GM19463 (cell line): ENCODE measurements around the gene LYRM2.

ENCODE experiments used
- ATAC-seq: cut with Tn5 transposase; IDR thresholded peaks from one replicate; pipeline ENCODE4 v1.9.1; 2021; ENCODE audit warnings: mild to moderate bottlenecking, moderate library complexity; ENCODE audit not compliant: unreplicated experiment

Gene LYRM2

GRCh38 chr6:89638320-89639195 is at the start of gene LYRM2:
LYRM2 (minus strand) TSS chr6:89638747; CDS start chr6:89638716, 31 bp downstream.
- peak; percentile 99 for ATAC-seq

DNA sequence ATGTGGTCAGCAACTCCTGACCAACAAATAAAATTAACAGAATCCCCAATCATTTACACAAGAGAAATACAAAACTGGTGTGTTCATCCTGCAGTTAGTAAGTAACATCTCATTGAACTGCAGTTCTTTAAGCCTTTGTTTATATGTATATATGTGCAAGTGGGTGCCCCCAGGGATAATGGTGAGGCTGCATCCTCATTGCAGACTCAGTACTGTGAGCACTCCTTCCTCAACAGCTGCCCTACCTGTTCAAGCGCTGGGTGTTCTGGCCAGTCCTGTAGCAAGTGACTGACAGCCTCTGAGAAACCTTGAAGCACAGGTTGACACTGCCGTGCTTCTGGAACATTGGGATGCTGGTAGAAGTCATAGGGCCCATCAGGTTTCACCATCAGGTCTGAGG is 49.8 kb upstream of the LYRM2 start:
- no peak for ATAC-seq

GRCh38 chr6:89685311-89685710 is 46.8 kb upstream of the LYRM2 start:
- no peak for ATAC-seq

DNA sequence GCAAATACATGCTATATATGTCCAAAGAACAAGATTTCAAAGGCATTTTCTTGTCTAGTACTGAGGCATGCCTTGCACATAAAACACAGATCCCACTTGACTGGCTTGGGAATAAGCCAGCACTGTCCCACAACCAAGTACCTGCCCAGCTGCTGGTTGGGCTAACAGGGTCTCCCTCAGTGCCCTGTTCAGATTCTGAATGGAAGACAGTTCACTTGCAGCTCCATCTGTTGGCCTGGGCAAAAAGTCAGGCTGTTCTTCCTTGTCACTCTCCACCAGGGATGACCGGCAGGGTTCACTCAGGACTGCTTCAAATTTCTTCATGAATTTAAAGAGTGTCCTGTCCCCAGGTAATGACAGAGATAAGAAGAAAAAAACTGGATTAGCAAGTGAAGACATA is 44.4 kb upstream of the LYRM2 start:
- ATAC-seq: no peak

GRCh38 chr6:89681983-89682564 is 43.5 kb upstream of the LYRM2 start:
- no peak for ATAC-seq

DNA sequence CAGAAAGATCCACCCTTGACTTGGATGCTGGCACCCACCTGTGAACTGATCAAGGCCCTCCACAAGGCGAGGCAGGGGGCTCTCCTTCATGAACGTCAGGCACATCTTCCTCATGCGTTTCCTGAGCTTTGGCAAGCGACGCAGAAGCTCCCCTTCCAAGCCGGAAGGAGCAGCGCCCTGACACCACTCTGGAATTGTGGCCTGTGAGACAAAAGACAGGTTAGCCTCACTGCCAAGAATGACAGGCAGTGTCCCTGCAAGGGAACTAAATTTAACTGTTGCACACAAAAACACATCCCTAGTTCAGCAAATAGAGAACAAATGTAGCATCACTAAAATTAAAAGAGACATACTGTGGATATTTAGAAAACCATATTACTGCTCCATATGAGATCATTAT is 42.0 kb upstream of the LYRM2 start:
- no peak for ATAC-seq

DNA sequence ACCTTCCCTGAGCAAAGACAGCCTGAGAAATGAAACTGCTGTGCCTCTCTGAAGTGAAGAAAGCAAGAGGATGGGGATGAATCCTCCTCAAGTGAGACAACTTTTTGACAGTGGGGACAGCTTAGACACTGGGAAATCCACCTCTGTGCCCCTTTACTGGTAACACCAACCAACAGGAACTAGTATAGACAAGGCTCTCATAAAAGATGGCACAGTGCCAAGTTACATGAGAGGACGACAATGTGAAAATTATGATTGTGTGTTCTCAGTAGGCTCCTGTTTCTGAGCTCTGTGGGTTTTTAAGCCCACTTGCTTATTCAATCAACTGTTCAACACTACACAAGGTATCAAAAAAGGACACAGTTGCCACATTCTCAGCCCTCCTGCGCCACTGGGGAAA is 41.6 kb upstream of the LYRM2 start:
- ATAC-seq: no peak

DNA sequence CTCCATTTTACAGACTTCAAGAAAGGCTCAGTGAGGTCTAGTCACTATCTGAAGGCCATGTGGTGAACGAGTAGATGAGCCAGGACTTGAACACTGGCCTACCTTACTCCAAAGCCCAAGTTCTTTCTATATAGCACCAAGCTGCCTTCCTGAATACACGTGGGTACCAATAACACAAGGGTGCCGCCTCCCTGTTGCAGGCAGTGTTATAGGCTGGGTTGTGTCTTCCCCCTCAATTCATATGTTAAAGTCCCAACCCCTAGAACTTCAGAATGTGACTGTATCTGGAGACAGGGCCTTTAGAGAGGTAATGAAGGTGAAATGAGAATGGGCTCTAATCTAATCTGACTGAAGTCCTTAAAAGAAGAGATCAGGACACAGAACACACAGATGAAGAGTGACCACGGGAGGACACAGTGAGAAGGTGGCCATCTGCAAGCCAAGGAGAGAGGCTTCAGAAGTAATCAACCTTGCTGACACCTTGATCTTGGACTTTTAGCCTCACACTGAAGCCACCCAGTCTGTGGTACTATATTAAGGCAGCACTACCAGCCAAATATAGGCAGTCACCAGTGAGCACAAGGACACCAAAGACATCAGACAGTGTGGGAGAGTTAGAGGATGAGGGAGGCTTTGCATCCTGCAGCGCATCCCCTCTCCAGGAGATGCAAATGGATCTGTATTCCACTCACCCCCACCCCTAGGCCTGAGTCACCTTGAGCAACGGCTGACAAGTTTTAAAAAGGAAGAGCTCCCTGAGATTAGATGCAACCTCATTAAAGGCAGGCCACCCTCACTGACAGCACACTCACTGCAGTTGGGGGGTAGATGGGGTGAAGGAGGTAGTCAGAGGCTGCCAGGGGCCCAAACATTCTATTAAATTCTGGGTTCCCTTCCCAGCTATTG is 40.9 kb upstream of the LYRM2 start:
- no peak for ATAC-seq

DNA sequence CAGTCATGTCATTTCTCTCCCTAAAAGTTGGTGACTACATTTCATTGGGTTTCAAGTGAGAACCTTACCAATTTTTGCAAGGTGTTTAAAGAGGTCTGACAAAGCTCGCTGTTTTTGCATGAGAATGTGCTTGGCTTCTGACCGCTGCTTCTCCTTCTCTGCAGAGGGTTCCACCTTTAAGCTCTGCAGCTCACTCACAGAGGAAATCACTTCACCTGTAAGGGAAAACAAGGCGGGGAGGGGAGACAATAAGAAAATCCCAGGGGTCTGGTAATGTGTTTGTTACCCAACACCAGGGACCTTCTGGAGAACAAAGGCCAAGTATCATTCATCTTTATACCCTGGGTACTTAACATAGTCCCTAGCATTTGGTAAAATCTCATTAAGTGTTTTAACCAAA is 40.0 kb upstream of the LYRM2 start:
- ATAC-seq: no peak

DNA sequence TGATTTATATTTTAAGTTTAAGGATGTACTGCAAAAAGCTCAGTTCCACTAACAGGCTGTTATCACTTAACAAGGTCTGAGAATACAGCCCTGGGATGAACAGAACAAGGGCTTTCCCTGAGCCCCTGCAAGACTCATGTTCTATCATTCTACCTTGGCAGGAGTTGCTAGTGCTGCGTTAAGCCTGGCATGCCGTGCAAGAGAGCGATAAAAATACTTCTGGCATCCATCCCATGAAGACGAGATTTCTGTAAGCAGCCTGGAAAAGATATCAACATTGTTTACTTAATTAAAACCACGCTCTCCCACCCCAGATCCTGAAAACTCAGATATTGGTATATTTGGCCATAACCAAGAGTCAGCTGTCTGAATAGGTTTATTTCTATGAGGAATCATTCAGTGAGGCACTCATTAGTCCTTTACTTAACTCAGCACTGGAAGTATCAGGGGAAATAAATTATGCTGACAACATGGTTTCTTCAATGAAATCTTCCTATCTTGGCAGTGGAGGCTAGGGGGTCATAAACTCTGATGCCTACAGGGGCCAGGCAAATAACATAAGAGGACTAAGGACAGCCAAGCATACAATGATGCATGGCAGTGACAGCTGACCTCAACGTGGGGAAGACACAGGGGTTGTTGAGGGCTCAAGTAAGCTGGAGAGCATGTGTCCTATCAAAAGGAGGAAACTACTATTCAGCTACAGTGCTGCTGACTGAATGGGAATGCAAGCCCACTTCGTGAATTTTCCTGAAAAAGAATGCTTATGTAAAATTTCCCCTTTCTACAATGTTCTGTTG is 37.6 kb upstream of the LYRM2 start:
- ATAC-seq: no peak

- no peak for ATAC-seq
These were observed 32.5 kb upstream of the LYRM2 start for GRCh38 chr6:89670935-89671565.

DNA sequence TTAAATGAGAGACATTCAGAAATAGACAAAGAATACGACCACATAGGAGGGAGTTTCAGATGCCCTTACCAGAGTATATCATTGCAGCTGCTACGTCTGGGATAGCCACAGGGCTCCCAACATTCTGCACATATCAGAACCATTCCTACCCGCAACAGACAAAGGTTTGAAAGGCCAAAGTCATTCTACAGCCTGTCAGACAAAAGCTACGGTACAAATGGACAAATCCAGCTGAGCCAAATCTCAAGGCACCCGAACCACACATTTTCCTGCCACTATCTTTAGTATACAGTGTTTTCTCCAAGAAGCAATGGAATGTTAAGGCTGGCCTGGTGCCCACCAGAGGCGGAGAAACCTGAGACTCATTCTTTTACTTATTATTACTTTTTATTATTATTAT is 30.5 kb upstream of the LYRM2 start:
- ATAC-seq: no peak

DNA sequence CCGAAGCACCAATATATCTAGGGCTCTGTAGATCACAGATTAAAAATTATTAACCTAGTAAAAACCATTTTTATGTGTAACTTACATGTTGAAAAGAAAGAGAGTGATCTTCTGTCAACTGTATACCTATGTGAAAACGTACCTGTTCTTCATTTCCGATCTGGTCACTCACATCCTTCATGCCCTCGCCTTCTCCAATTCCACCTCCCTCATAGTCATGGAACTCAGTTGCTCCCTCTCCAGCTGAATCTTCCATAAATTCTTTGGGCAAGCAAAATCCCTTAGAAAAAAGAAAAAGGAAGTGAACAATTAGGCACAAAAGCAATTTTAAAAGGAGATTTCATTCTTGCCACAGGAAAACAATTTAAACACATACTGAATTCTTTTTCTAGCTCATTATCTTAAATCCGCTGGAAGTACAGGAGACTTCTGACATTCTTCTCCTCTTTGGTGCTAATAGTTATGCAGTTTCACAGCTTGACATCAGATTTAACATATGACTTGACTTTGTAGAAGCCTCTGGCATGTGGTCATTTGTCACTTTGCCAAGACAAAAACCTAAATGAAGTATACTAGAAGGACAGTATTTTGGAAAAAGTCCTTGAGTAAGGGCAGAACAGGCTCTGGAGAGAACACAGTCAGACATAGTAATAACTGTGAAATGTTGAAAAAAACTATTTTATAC is 29.5 kb upstream of the LYRM2 start:
- ATAC-seq: no peak

- no peak for ATAC-seq
These were observed 24.2 kb upstream of the LYRM2 start for GRCh38 chr6:89662659-89663223.

DNA sequence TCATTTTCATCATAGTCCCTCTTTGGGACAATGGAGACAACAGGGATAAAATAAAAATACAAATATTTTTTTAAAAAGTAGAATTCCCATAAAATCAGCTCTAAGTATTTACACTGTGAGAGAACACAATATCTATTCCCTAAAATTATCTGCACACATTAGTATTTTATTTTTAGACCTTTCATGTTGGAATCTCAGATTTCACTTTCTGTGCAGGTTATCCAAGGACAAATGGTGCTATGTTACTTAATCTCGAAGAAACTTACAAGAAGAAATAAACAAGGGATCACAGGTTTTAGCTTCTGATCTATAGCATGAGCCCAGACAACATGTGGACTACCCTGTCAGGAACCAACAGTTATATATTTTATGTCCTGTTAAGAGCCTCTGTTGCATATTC is 23.0 kb upstream of the LYRM2 start:
- ATAC-seq: no peak

- no peak for ATAC-seq
These were observed 22.4 kb upstream of the LYRM2 start for GRCh38 chr6:89660981-89661380.

DNA sequence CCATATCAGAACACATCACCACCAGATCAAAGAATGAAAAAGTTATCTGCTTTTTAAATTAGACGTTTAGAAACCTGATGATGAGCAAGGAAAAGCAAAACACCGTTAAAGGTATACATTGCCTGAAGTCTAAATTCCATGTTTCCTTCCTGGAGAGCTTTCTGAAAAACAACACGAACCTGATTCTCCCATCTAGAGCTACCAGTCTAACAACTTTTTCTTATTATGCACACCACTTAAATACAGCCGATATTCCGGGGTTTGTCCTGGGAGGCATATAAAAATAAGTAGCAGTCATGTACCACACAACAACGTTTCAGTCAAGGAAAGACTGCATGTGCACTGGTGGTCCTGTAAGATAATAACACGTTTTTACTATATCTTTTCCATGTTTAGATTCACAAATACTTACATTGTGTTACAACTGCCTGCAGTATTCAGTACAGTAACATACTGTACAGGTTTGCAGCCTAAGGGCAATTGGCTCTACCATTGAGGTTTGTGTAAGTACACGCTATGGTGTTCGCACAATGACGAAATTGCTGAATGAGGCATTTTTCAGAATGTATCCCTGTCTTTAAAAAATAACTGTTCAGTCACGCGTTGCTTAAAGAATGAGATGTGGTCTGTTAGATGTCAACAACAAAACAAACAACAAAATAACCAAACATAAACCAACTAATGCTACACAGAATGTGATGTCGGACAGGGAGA is 19.1 kb upstream of the LYRM2 start:
- ATAC-seq: no peak

DNA sequence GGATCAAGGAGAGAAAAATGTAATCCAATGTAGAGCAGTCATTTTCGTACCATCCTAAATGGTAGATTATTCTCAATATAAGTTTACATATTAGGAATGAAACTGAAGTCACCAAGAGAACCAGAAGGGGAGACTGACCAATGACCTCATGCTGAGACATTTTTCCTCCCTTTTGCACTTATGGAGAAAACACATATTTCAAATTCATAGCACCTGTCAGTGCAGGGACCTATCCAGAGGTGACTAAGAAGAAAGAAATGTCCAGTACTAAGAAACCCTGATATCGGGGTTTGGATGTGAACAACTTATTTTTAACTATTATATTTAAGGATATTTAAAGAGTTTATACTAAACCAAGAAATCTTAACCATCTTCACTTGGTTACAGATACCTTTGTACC is 16.6 kb upstream of the LYRM2 start:
- ATAC-seq: no peak

GRCh38 chr6:89650579-89650978 is 12.0 kb upstream of the LYRM2 start:
- ATAC-seq: no peak
